Parathyroid adenoma (tissue), 2 donors: ENCODE measurements around the gene EEF1G.

Experiments used
- H2AFZ ChIP-seq: fragments of 300-600 bp; sonication (generic); one replicate; pipeline ENCODE4 v1.7.0; 2017; ENCODE audit warnings: antibody characterized with exemption, mild to moderate bottlenecking
- H3K27ac ChIP-seq: fragments of 300-600 bp; sonication (generic); one replicate; pipeline ENCODE4 v1.7.0; 2017
- H3K27me3 ChIP-seq: fragments of 300-600 bp; sonication (generic); one replicate; pipeline ENCODE4 v1.7.0; 2017; ENCODE audit warnings: low read length; ENCODE audit not compliant: control insufficient read depth, insufficient read depth
- H3K36me3 ChIP-seq: fragments of 300-600 bp; sonication (generic); one replicate; pipeline ENCODE4 v1.7.0; 2017; ENCODE audit warnings: low read length; ENCODE audit not compliant: control insufficient read depth, insufficient read depth
- H3K4me1 ChIP-seq: fragments of 300-600 bp; sonication (generic); one replicate; pipeline ENCODE4 v1.7.0; 2017; ENCODE audit warnings: control low read depth
- H3K4me2 ChIP-seq: fragments of 300-600 bp; sonication (generic); one replicate; pipeline ENCODE4 v1.7.0; 2017; ENCODE audit warnings: low read length
- H3K4me3 ChIP-seq: fragments of 300-600 bp; sonication (generic); one replicate; pipeline ENCODE4 v1.7.0; 2017; ENCODE audit warnings: low read depth, low read length
- H3K79me2 ChIP-seq: fragments of 300-600 bp; sonication (generic); one replicate; pipeline ENCODE4 v1.7.0; 2017; ENCODE audit warnings: control low read depth
- H3K9ac ChIP-seq: fragments of 300-600 bp; sonication (generic); one replicate; pipeline ENCODE4 v1.7.0; 2017; ENCODE audit warnings: mild to moderate bottlenecking
- H3K9me3 ChIP-seq: fragments of 300-600 bp; sonication (generic); one replicate; pipeline ENCODE4 v1.7.0; 2017; ENCODE audit warnings: low read length; ENCODE audit not compliant: control insufficient read depth
- CTCF ChIP-seq: fragments of 300-600 bp; sonication (generic); IDR thresholded peaks from one replicate; pipeline ENCODE4 v1.7.0; 2017; ENCODE audit warnings: antibody characterized with exemption, mild to moderate bottlenecking
- donor health status: primary hyperparathyroidism.

The EEF1G gene

DNA sequence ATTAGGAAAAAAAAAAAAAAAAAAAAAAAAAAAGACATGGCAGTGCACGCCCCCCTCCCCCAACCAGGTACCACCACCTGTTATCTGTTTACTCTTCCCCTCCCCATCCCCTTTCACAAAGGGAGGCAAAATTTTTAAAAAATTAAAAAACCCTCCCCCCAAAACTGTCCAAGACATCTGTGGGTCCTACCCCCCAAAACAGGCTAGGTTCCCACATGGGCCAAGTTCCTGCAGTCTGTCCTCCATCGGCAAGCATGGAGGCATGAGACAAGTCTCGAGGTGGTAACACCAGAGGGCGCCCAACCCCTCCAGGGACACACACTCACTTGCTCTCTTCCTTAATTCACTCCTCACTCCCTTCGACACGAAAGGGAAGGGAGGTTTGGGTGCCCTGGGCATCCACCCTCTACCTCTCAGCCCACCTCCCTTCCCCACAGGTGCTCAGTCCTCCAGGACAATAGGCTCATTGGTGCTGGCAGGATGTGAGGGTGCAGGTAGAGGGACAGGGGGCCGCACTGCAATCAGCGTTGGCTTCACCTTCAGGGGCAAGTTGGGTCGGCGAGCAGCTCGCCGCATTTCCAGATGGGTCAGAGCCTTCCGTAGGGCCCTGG, 19.8 kb upstream of the EEF1G start:
- Histone ChIP-seq H3K27ac (no peak overlapping the region), H3K79me2 (no peaks in the 10 kb centered on the region), H3K4me1 (peaks cover 8% of the 10 kb centered on the region), H3K9ac (no peak overlapping the region), H3K27me3 (no peaks in the 10 kb centered on the region), H3K9me3 (no peaks in the 10 kb centered on the region), H2AFZ (no peak overlapping the region), H3K4me2 (no peak overlapping the region), H3K4me3 (no peak overlapping the region), H3K36me3 (no peaks in the 10 kb centered on the region)
- peak; percentile 42 for TF ChIP-seq CTCF

DNA sequence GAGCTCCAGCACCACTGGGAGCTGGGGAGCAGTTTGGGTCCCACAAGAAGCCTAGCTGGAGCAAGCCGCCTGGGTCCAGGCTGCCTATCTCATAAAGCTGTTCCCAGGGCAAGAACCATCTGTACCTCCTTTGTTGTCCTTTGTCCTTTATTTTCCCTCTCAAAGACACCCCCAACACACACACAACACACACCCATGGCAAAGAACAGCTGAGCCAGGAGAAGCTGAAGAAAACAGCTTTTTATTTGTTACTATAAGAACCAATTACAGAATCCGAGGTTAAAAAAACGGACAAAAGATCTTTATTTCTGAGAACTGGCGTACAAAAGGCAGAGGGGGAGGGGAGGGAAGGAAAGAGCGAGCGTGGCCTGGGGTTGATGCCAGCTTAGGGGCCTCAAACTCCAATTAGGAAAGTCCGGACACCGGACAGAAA, 19.3 kb upstream of the EEF1G start:
- H3K9ac ChIP-seq: no peak overlapping the region
- no peaks in the 10 kb centered on the region for H3K79me2 ChIP-seq
- H3K4me1 ChIP-seq: peaks cover 8% of the 10 kb centered on the region
- no peak overlapping the region for H3K27ac ChIP-seq
- no peak overlapping the region for H2AFZ ChIP-seq
- H3K36me3 ChIP-seq: no peaks in the 10 kb centered on the region
- H3K4me2 ChIP-seq: no peak overlapping the region
- H3K27me3 ChIP-seq: no peaks in the 10 kb centered on the region
- no peak for TF ChIP-seq CTCF
- H3K9me3 ChIP-seq: no peaks in the 10 kb centered on the region
- no peak overlapping the region for H3K4me3 ChIP-seq

DNA sequence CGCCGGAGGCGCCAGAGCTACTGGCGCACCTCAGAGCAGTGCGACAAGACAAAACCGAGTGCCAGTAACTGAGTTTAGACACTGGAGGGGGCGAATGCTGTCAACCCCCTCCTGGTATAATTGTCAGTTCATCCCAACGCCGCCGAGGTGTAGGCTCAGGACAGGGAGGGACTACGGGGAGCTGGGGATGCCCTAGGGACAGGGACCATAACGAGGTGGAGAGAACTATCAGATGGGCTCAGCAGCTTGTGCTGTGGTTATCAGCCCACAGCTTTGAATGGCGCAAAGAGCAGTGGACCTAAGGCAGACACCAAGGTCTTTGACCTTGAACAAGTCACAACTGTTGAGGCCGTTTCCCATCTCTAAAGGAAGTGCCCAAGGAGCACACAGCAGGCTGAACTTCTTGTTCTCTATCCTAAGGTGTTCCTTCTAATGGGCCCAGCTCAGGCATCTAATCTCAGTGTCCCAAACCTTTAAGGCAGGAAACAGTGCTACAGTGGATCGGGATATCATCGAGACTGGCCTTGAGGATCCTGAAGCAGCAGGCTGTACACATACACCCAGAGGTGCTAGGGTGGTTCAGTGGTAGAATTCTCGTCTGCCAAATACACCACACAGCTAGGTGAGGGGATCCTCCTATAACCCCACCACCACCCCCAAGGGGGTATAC, 18.6 kb upstream of the EEF1G start:
- H3K27ac ChIP-seq: peak overlapping the region; percentile 94
- H3K36me3 ChIP-seq: no peaks in the 10 kb centered on the region
- no peaks in the 10 kb centered on the region for H3K9me3 ChIP-seq
- peak overlapping the region; percentile 92 for H2AFZ ChIP-seq
- H3K4me1 ChIP-seq: peaks cover 8% of the 10 kb centered on the region
- no peaks in the 10 kb centered on the region for H3K27me3 ChIP-seq
- no peaks in the 10 kb centered on the region for H3K79me2 ChIP-seq
- no peak for TF ChIP-seq CTCF
- peak overlapping the region; percentile 87 for H3K4me2 ChIP-seq
- H3K9ac ChIP-seq: no peak overlapping the region
- H3K4me3 ChIP-seq: peak overlapping the region; percentile 63

DNA sequence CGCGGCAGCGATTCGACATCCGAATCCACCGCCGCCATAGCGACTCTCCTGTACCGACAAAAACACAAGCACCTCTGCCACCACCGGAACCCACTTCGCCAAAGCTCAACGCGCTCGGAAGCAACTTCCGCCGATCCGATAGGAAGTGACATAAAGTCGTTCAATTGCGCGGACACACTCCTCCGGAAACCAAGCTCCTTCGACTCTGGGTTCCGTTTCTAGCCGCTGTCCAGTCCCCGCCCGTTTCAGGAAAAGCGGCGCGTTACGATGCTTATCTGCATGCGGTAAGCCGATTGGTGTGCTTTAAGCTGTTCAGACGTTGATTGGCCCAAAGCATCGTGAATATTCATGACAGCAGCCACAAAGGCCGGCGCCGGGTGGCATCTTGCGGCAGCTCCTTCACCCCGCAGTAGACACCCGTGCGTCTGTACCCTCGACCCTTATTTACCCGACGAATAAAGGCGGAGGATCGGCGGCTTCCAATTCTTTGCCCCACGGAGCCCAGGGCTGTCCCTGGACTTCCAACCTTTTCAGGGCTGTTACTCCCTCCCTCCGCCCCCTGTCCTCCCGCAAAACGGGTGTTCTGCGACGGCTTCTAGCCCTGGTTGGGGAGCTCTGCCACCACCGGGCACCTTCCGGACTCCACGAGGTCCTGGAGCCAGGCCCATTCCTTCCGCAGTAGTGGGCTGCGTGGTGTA, 17.9 kb upstream of the EEF1G start, which contains the start of gene TUT1:
Gene TUT1 (minus strand): TSS at position 76 of the 698 bp plus-strand sequence. CDS start 38 bp downstream, at position 38.
- H3K9ac ChIP-seq: peak within 1 kb of the TSS; percentile 67
- H3K27ac ChIP-seq: peak within 1 kb of the TSS; percentile 94
- peak within 1 kb of the TSS; percentile 89 for H3K4me3 ChIP-seq
- TF ChIP-seq CTCF: no peak
- no peaks in the 10 kb centered on the region for H3K9me3 ChIP-seq
- H3K4me2 ChIP-seq: peak within 1 kb of the TSS; percentile 87
- no peaks in the 10 kb centered on the region for H3K27me3 ChIP-seq
- no peaks in the 10 kb centered on the region for H3K79me2 ChIP-seq
- H3K36me3 ChIP-seq: no peaks in the 10 kb centered on the region
- H3K4me1 ChIP-seq: peaks cover 8% of the 10 kb centered on the region
- peak within 1 kb of the TSS; percentile 92 for H2AFZ ChIP-seq
